GM23338 (cell line): ENCODE measurements around the gene SBF1.
A peak's percentile ranks its signal among the peaks of the same experiment; 100 is the strongest.

Experiments used
- CREB1 ChIP-seq: fragments of 250-450 bp; sonication (Bioruptor Pico); IDR thresholded peaks from 2 replicates; pipeline ENCODE4 v1.5.0; 2020; ENCODE audit warnings: low read depth, mild to moderate bottlenecking, moderate library complexity
- EZH2 ChIP-seq: fragments of 200-600 bp; sonication (generic); IDR thresholded peaks from one replicate; pipeline ENCODE4 v1.8.0; 2017; ENCODE audit warnings: antibody characterized with exemption, mild to moderate bottlenecking, low read depth; ENCODE audit not compliant: unreplicated experiment
- EZH2phosphoT487 ChIP-seq: fragments of 200-600 bp; sonication (generic); IDR thresholded peaks from one replicate; pipeline ENCODE4 v1.8.1; 2018; ENCODE audit warnings: antibody characterized with exemption; ENCODE audit not compliant: unreplicated experiment
- NANOG ChIP-seq: IDR thresholded peaks from 2 replicates; pipeline ENCODE4 v1.6.1; 2016; ENCODE audit warnings: antibody characterized with exemption, borderline replicate concordance
- POLR2AphosphoS5 ChIP-seq: IDR thresholded peaks from 2 replicates; pipeline ENCODE4 v1.6.1; 2016; ENCODE audit warnings: antibody characterized with exemption, low read depth
- REST ChIP-seq: IDR thresholded peaks from one replicate; pipeline ENCODE4 v1.6.1; 2018; ENCODE audit warnings: antibody characterized with exemption; ENCODE audit not compliant: unreplicated experiment
- ZNF462 ChIP-seq: fragments of 250-450 bp; sonication (Bioruptor Pico); IDR thresholded peaks from 2 replicates; pipeline ENCODE4 v1.5.0; 2020; ENCODE audit warnings: mild to moderate bottlenecking, moderate library complexity
- TF ChIP-seq, protein P1 (sequence below), 2 experiments: fragments of 200-600 bp in 1 of 2; sonication (generic) in 1 of 2; conservative IDR thresholded peaks; 2 replicates each; pipeline versions ENCODE4 v1.5.1 to v1.6.1; 2016 to 2017; ENCODE audit warnings: antibody characterized with exemption in 2 of 2, low read depth in 2 of 2, mild to moderate bottlenecking in 2 of 2, moderate library complexity in 1 of 2

- TF ChIP-seq, protein P1, sequence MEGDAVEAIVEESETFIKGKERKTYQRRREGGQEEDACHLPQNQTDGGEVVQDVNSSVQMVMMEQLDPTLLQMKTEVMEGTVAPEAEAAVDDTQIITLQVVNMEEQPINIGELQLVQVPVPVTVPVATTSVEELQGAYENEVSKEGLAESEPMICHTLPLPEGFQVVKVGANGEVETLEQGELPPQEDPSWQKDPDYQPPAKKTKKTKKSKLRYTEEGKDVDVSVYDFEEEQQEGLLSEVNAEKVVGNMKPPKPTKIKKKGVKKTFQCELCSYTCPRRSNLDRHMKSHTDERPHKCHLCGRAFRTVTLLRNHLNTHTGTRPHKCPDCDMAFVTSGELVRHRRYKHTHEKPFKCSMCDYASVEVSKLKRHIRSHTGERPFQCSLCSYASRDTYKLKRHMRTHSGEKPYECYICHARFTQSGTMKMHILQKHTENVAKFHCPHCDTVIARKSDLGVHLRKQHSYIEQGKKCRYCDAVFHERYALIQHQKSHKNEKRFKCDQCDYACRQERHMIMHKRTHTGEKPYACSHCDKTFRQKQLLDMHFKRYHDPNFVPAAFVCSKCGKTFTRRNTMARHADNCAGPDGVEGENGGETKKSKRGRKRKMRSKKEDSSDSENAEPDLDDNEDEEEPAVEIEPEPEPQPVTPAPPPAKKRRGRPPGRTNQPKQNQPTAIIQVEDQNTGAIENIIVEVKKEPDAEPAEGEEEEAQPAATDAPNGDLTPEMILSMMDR (conservative IDR thresholded peaks at IDR 0.05; ENCODE audit: low read depth in 2 of 2), result no peak
- TF ChIP-seq EZH2, result no peak
- TF ChIP-seq REST, result no peak
- 0 out of 2 replicates have a peak, but pooled peaks have one; percentile 1 for TF ChIP-seq POLR2AphosphoS5
- TF ChIP-seq EZH2phosphoT487, result no peak
- TF ChIP-seq CREB1 (CRISPR knock-in tag), result 0 out of 2 replicates have a peak, but pooled peaks have one; percentile 5
- no peak for TF ChIP-seq NANOG
- TF ChIP-seq ZNF462, result no peak
These were observed 6.7 kb upstream of the SBF1 start, which contains the start of gene ADM2 for GRCh38 chr22:50481440-50482106.
